AG09309 (cell line): ENCODE results near the gene EHBP1L1.

Source experiments
- DNase-seq: peaks from one replicate; pipeline ENCODE4 v3.0.0-alpha.2; 2010; ENCODE audit warnings: low read depth
- H3K4me3 ChIP-seq: 2 replicates; pipeline ENCODE4 v1.5.1; 2011; ENCODE audit warnings: mild to moderate bottlenecking, low read depth, low read length, moderate library complexity; ENCODE audit not compliant: control insufficient read depth
- CTCF ChIP-seq: IDR thresholded peaks from 2 replicates; pipeline ENCODE4 v1.5.1; 2011; ENCODE audit warnings: mild to moderate bottlenecking, low read depth, low read length, inconsistent platforms; ENCODE audit not compliant: insufficient read depth, control insufficient read depth; ENCODE audit errors: missing control alignments

EHBP1L1 gene

GRCh38 chr11:65585396-65586246, 9.8 kb downstream of the EHBP1L1 start:
- no peak for TF ChIP-seq CTCF
- DNase-seq, result no peak
- H3K4me3 ChIP-seq, result no peak overlapping the region

- no peak for TF ChIP-seq CTCF
- no peak overlapping the region for H3K4me3 ChIP-seq
- DNase-seq, result no peak
Observed at GRCh38 chr11:65586247-65586630, 10.4 kb downstream of the EHBP1L1 start.

- DNase-seq, result no peak
- TF ChIP-seq CTCF, result no peak
- H3K4me3 ChIP-seq, result no peak overlapping the region
Observed at GRCh38 chr11:65586676-65587075, 10.8 kb downstream of the EHBP1L1 start.

GRCh38 chr11:65588199-65589054, 12.6 kb downstream of the EHBP1L1 start:
- H3K4me3 ChIP-seq, result no peak overlapping the region
- no peak for DNase-seq
- peak; percentile 49 for TF ChIP-seq CTCF

- TF ChIP-seq CTCF, result no peak
- no peak for DNase-seq
- H3K4me3 ChIP-seq, result no peak overlapping the region
Observed at GRCh38 chr11:65589444-65590239, 13.8 kb downstream of the EHBP1L1 start.

GRCh38 chr11:65590240-65590738, 14.4 kb downstream of the EHBP1L1 start:
- H3K4me3 ChIP-seq, result no peak overlapping the region
- DNase-seq, result no peak
- TF ChIP-seq CTCF, result no peak
